HepG2 (cell line): ENCODE data around the gene GLIS1. TPM values are rescaled to one million over a fixed set of nuclear protein-coding genes. Genes with fewer than 3 reads are reported as not detected.

Experiments
- ATAC-seq: fragments of 200-7000 bp; cut with Tn5 transposase; 3 replicates; pipeline ENCODE4 v1.9.1; 2020; ENCODE audit warnings: mild to moderate bottlenecking, moderate library complexity
- BruUV-seq: library from RNA; stranded (reverse); fragments of 400-500 nt; replicated peaks from 2 replicates; lab custom pipeline; 2021; lab: Mats Ljungman, UMichigan
- CTCF ChIA-PET: fragments of 300-600 bp; formaldehyde crosslinking; extraction: SDS; loops from one replicate; lab custom pipeline; 2021; ENCODE audit warnings: low total read pairs, inconsistent platforms, low intra/inter-chr PET ratio; lab: Yijun Ruan, JAX
- POLR2A ChIA-PET: fragments of 350-600 bp; sonication (Branson Sonifier 250); formaldehyde crosslinking; loops from one replicate; lab custom pipeline; 2020; ENCODE audit warnings: antibody characterized with exemption, inconsistent platforms; lab: Yijun Ruan, JAX
- DNase-seq: peaks from one replicate; pipeline ENCODE4 v3.0.0-alpha.2; 2015; ENCODE audit warnings: low spot score
- FAIRE-seq: peaks from 3 replicates; lab custom pipeline; 2011; peaks lifted over from hg19 to GRCh38; lab: Jason Lieb, UNC
- H2AFZ ChIP-seq: one replicate; pipeline ENCODE4 v1.6.1; 2011; ENCODE audit warnings: low read length, inconsistent platforms
- H3K27ac ChIP-seq: fragments of 300-600 bp; 3 replicates; pipeline ENCODE4 v1.8.0; 2011; ENCODE audit warnings: mixed run types, mild to moderate bottlenecking, mixed read lengths, low read length, inconsistent platforms; ENCODE audit not compliant: insufficient read depth; ENCODE audit errors: extremely low read length
- H3K27me3 ChIP-seq, 2 experiments: fragments of 200-600 bp in 1 of 2; 2 replicates in 1 of 2; 3 replicates in 1 of 2; pipeline versions ENCODE4 v1.6.0 to v1.8.0; 2011; ENCODE audit warnings: low read length in 2 of 2, mild to moderate bottlenecking in 2 of 2, moderate library complexity in 2 of 2, inconsistent platforms in 1 of 2; ENCODE audit not compliant: insufficient read depth in 2 of 2, control insufficient read depth in 1 of 2
- H3K36me3 ChIP-seq, 2 experiments: fragments of 200-600 bp in 1 of 2; replicated peaks in 1 of 2; 2 replicates in 1 of 2; 3 replicates in 1 of 2; pipeline versions ENCODE4 v1.5.1 to v1.8.0; 2011; ENCODE audit warnings: low read length in 2 of 2, inconsistent platforms in 1 of 2; ENCODE audit not compliant: insufficient read depth in 2 of 2, control insufficient read depth in 1 of 2
- H3K4me1 ChIP-seq: 2 replicates; pipeline ENCODE4 v1.5.1; 2012; ENCODE audit warnings: low read length, inconsistent platforms; ENCODE audit not compliant: insufficient read depth
- H3K4me2 ChIP-seq: 2 replicates; pipeline ENCODE4 v1.6.0; 2011; ENCODE audit warnings: low read depth, low read length, inconsistent platforms
- H3K4me3 ChIP-seq, 3 experiments: fragments of 200-600 bp in 1 of 3; sonication (generic), shearing (Covaris generic) in 1 of 3; replicated peaks in 1 of 3; 2 replicates each; pipeline ENCODE4 v1.5.1; 2011 to 2016; ENCODE audit warnings: low read length in 3 of 3, inconsistent platforms in 2 of 3, low read depth in 2 of 3, mild to moderate bottlenecking in 2 of 3, control low read depth in 1 of 3, mixed read lengths in 1 of 3; ENCODE audit not compliant: insufficient read depth in 1 of 3
- H3K79me2 ChIP-seq: one replicate; pipeline ENCODE4 v1.6.1; 2011; ENCODE audit warnings: low read length, inconsistent platforms; ENCODE audit not compliant: insufficient read depth
- H3K9ac ChIP-seq: 2 replicates; pipeline ENCODE4 v1.6.0; 2011; ENCODE audit warnings: mild to moderate bottlenecking, low read depth, low read length, inconsistent platforms; ENCODE audit not compliant: insufficient read depth
- H3K9me3 ChIP-seq: 2 replicates; pipeline ENCODE4 v1.5.1; 2012; ENCODE audit warnings: mild to moderate bottlenecking, low read length
- H4K20me1 ChIP-seq: 2 replicates; pipeline ENCODE4 v1.6.0; 2011; ENCODE audit warnings: inconsistent platforms, mild to moderate bottlenecking, low read length, moderate library complexity; ENCODE audit not compliant: insufficient read depth
- BCL6 ChIP-seq: IDR thresholded peaks from 2 replicates; pipeline ENCODE4 v1.6.1; 2016; ENCODE audit warnings: missing genetic modification reagents, missing compliant biosample characterization
- GABPB1 ChIP-seq: IDR thresholded peaks from 2 replicates; pipeline ENCODE4 v1.6.1; 2016; ENCODE audit warnings: mild to moderate bottlenecking, missing genetic modification reagents, moderate library complexity, missing compliant biosample characterization
- GPBP1L1 ChIP-seq: sonication (generic); formaldehyde crosslinking; IDR thresholded peaks from 2 replicates; pipeline ENCODE4 v1.5.0; 2020; ENCODE audit warnings: mild to moderate bottlenecking, missing genetic modification reagents
- MYC ChIP-seq: sonication (generic); formaldehyde crosslinking; IDR thresholded peaks from 2 replicates; pipeline ENCODE4 v1.9.0; 2021; ENCODE audit warnings: missing genetic modification reagents, borderline replicate concordance
- RNF219 ChIP-seq: sonication (generic); formaldehyde crosslinking; IDR thresholded peaks from 2 replicates; pipeline ENCODE4 v1.5.0; 2020; ENCODE audit warnings: mild to moderate bottlenecking, missing genetic modification reagents
- ZNF12 ChIP-seq: sonication (generic); formaldehyde crosslinking; IDR thresholded peaks from 2 replicates; pipeline ENCODE4 v1.5.0; 2020; ENCODE audit warnings: missing genetic modification reagents
- ZNF274 ChIP-seq: sonication (generic); formaldehyde crosslinking; IDR thresholded peaks from 2 replicates; pipeline ENCODE4 v1.5.1; 2020; ENCODE audit warnings: mild to moderate bottlenecking, missing genetic modification reagents
- ZNF30 ChIP-seq: sonication (generic); formaldehyde crosslinking; IDR thresholded peaks from 2 replicates; pipeline ENCODE4 v1.5.0; 2020; ENCODE audit warnings: mild to moderate bottlenecking, missing genetic modification reagents
- ZUFSP ChIP-seq: sonication (generic); formaldehyde crosslinking; IDR thresholded peaks from 2 replicates; pipeline ENCODE4 v1.9.0; 2021; ENCODE audit warnings: missing genetic modification reagents, mild to moderate bottlenecking, borderline replicate concordance
- WGBS: methylation state at CpG from one replicate; pipeline ENCODE4 v1.1.6; 2017; ENCODE audit warnings: low lambda C conversion rate; 5-methylcytosine and 5-hydroxymethylcytosine counted together
- in situ Hi-C: cut with HindIII; loops from 2 replicates; pipeline ENCODE4 v1.10.0; 2017; ENCODE audit warnings: low pct_unique_long_range_greater_than_20kb; ENCODE audit not compliant: extremely low pct_ligation_motif_present
- intact Hi-C: fragments of 100-400 bp; cut with micrococcal nuclease; formaldehyde crosslinking; loops from one replicate; pipeline ENCODE4 v1.10.0; 2022; ENCODE audit not compliant: unreplicated experiment
- polyA plus RNA-seq, 8 experiments: library from polyadenylated mRNA; depleted of rRNA in 3 of 8; stranded (reverse) in 7 of 8; unstranded in 1 of 8; fragments of >200 nt; fragmentation: Illumina TruSeq in 4 of 8; extraction: Trizol in 4 of 8; gene quantifications; 2 replicates each; pipeline versions ENCODE4 v1.2.1 to v1.2.3, GENCODE V29; 2011 to 2016; ENCODE audit warnings: low read depth in 4 of 8, missing spikeins in 1 of 8, mixed read lengths in 1 of 8; ENCODE audit not compliant: insufficient read depth in 1 of 8
- total RNA-seq, 5 experiments: library from RNA; depleted of rRNA; stranded (reverse); fragments of >200 nt; fragmentation: Illumina TruSeq; extraction: Trizol; gene quantifications; 2 replicates each; pipeline ENCODE4 v1.2.3, GENCODE V29; 2016; ENCODE audit warnings: low read depth in 1 of 5

The GLIS1 gene
- total and polyA plus RNA-seq, 2 of the 13 experiments (the other 11 are each of a cell fraction or from before 2014, with no cell fraction given) = 0.03 TPM; not detected in 1

GRCh38 chr1:53622531-53622930 is 116.4 kb downstream of the GLIS1 start:
- no TSS peak for BruUV-seq

More at GRCh38 chr1:53622531-53622930, 116.4 kb downstream of the GLIS1 start:
- Histone ChIP-seq H4K20me1 (no peaks in the 10 kb centered on the region), H3K79me2 (no peaks in the 10 kb centered on the region), H2AFZ (no peak overlapping the region), H3K4me3 (no peak overlapping the region)
- no peak for ATAC-seq
- intact Hi-C loops = no loop called here
- no peak for DNase-seq
- POLR2A ChIA-PET = no interaction called here
- in situ Hi-C loops = no loop called here
- TF ChIP-seq GPBP1L1 (CRISPR knock-in tag) (no peak), ZNF274 (CRISPR knock-in tag) (no peak), RNF219 (no peak), MYC (CRISPR knock-in tag) (no peak), ZNF30 (CRISPR knock-in tag) (no peak), ZUFSP (CRISPR knock-in tag) (no peak), GABPB1 (CRISPR knock-in tag) (no peak), ZNF12 (CRISPR knock-in tag) (no peak), BCL6 (CRISPR knock-in tag) (no peak)
- TF ChIP-seq, all 625 proteins: peak for 0
- 27% methylated on average over 4 of the region's 5 CpGs for WGBS
- H3K27me3 ChIP-seq = peaks cover 4 to 24% of the 10 kb centered on the region in 2 experiments; a peak in 4 of 5 replicates
- H3K4me1 ChIP-seq = no peaks in the 10 kb centered on the region
- H3K9ac ChIP-seq = no peak overlapping the region
- H3K27ac ChIP-seq = no peak overlapping the region
- H3K9me3 ChIP-seq = no peaks in the 10 kb centered on the region
- H3K36me3 ChIP-seq = no peaks in the 10 kb centered on the region
- CTCF ChIA-PET = no interaction called here
- no peak overlapping the region for H3K4me2 ChIP-seq
- FAIRE-seq = no peak
